OCI-LY1 (cell line): ENCODE measurements around the gene ADAMTS4.

Experiments used
- EZH2 ChIP-seq: fragments of 200-600 bp; sonication (generic), shearing (Covaris generic); IDR thresholded peaks from 2 replicates; pipeline ENCODE4 v1.8.0; 2017; ENCODE audit warnings: borderline replicate concordance, mixed run types, mild to moderate bottlenecking, antibody characterized with exemption, low read length, moderate library complexity, mixed read lengths
- TF ChIP-seq, protein P1 (sequence below): fragments of 200-600 bp; sonication (generic), shearing (Covaris generic); IDR thresholded peaks from 2 replicates; pipeline ENCODE4 v1.5.1; 2017; ENCODE audit warnings: mild to moderate bottlenecking, antibody characterized with exemption, low read length, moderate library complexity, mixed read lengths

- TF ChIP-seq, protein P1, sequence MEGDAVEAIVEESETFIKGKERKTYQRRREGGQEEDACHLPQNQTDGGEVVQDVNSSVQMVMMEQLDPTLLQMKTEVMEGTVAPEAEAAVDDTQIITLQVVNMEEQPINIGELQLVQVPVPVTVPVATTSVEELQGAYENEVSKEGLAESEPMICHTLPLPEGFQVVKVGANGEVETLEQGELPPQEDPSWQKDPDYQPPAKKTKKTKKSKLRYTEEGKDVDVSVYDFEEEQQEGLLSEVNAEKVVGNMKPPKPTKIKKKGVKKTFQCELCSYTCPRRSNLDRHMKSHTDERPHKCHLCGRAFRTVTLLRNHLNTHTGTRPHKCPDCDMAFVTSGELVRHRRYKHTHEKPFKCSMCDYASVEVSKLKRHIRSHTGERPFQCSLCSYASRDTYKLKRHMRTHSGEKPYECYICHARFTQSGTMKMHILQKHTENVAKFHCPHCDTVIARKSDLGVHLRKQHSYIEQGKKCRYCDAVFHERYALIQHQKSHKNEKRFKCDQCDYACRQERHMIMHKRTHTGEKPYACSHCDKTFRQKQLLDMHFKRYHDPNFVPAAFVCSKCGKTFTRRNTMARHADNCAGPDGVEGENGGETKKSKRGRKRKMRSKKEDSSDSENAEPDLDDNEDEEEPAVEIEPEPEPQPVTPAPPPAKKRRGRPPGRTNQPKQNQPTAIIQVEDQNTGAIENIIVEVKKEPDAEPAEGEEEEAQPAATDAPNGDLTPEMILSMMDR = no peak
- no peak for TF ChIP-seq EZH2
These were observed 26.0 kb downstream of the ADAMTS4 start for GRCh38 chr1:161172776-161173376.
